Right lobe of liver (tissue), 4 donors: ENCODE data around the gene SLFN5.
"Not testable (repeated sequence)": the region's sequence is repeated elsewhere in the genome, so short reads cannot be mapped to it uniquely, and the experiment has no call there.

Experiments used
- POLR2A ChIP-seq: fragments of 450-650 bp; IDR thresholded peaks from one replicate; pipeline ENCODE4 v1.6.1; 2017; ENCODE audit warnings: antibody characterized with exemption, mild to moderate bottlenecking
- TF ChIP-seq, protein P1 (sequence below), 4 donors: fragments of 200-600 bp in 3 of 4; fragments of 450-650 bp in 1 of 4; IDR thresholded peaks; one replicate each; pipeline versions ENCODE4 v1.5.1 to v1.8.0; 2016 to 2022; ENCODE audit warnings: antibody characterized with exemption in 4 of 4, mild to moderate bottlenecking in 2 of 4
- donor health status: DM: no; HTN: no; CAD: no.
- donor health status: DM: no; HTN: no; CAD: no.
- donor health status: DM: no; HTN: yes; CAD: no.

DNA sequence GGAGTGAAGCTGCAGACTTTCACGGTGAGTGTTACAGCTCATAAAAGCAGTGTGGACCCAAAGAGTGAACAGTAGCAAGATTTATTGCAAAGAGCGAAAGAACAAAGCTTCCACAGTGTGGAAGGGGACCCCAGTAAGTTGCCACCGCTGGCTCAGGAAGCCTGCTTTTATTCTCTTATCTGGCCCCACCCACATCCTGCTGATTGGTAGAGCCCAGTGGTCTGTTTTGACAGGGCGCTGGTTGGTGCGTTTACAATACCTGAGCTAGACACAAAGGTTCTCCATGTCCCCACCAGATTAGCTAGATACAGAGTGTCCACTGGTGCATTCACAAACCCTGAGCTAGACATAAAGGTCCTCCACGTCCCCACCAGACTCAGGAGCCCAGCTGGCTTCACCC lies 35.6 kb downstream of the SLFN5 start:
- not testable (repeated sequence) for TF ChIP-seq POLR2A
- TF ChIP-seq, protein P1, sequence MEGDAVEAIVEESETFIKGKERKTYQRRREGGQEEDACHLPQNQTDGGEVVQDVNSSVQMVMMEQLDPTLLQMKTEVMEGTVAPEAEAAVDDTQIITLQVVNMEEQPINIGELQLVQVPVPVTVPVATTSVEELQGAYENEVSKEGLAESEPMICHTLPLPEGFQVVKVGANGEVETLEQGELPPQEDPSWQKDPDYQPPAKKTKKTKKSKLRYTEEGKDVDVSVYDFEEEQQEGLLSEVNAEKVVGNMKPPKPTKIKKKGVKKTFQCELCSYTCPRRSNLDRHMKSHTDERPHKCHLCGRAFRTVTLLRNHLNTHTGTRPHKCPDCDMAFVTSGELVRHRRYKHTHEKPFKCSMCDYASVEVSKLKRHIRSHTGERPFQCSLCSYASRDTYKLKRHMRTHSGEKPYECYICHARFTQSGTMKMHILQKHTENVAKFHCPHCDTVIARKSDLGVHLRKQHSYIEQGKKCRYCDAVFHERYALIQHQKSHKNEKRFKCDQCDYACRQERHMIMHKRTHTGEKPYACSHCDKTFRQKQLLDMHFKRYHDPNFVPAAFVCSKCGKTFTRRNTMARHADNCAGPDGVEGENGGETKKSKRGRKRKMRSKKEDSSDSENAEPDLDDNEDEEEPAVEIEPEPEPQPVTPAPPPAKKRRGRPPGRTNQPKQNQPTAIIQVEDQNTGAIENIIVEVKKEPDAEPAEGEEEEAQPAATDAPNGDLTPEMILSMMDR (IDR thresholded peaks at IDR 0.05) = not testable (repeated sequence)
